ENCODE results near the gene TNXB. TPM values are rescaled to one million over a fixed set of nuclear protein-coding genes. Genes with fewer than 3 reads are reported as not detected.

Gene TNXB
- total RNA-seq, 2 donors from 2014 or later: 194 to 210 TPM

- no peak for ATAC-seq (ENCODE audit: insufficient number of reproducible peaks, low FRiP score, low read depth)
These were observed 41.1 kb upstream of the TNXB start for GRCh38 chr6:32149932-32150870.

GRCh38 chr6:32149092-32149755 is 40.1 kb upstream of the TNXB start:
- Histone ChIP-seq H3K4me3 (peak overlapping the region; percentile 26), H3K4me1 (ENCODE audit: control insufficient read depth in 1 of 2, low read depth in 2 of 2) (peaks cover 15 to 34% of the 10 kb centered on the region in 2 donors), H3K27me3 (replicated peaks; ENCODE audit: insufficient read depth) (no peaks in the 10 kb centered on the region), H3K9me3 (no peaks in the 10 kb centered on the region), H3K27ac (no peak overlapping the region), H3K36me3 (no peaks in the 10 kb centered on the region)
- DNase-seq (ENCODE audit: low spot score) (no peak), ATAC-seq (ENCODE audit: insufficient number of reproducible peaks, low FRiP score, low read depth) (no peak)
- no peak for TF ChIP-seq CTCF (IDR thresholded peaks at IDR 0.05)

More at GRCh38 chr6:32149932-32150870, 41.1 kb upstream of the TNXB start:
- TF ChIP-seq CTCF (IDR thresholded peaks at IDR 0.05): no peak
- peak overlapping the region; percentile 94 for H3K4me3 ChIP-seq
- no peaks in the 10 kb centered on the region for H3K9me3 ChIP-seq
- peaks cover 17 to 40% of the 10 kb centered on the region in 2 donors for H3K4me1 ChIP-seq (ENCODE audit: control insufficient read depth in 1 of 2, low read depth in 2 of 2)
- no peak overlapping the region for H3K27ac ChIP-seq
- DNase-seq (ENCODE audit: low spot score): no peak
- H3K27me3 ChIP-seq (replicated peaks; ENCODE audit: insufficient read depth): no peaks in the 10 kb centered on the region
- no peaks in the 10 kb centered on the region for H3K36me3 ChIP-seq

GRCh38 chr6:32148289-32149091 is 39.4 kb upstream of the TNXB start:
- ATAC-seq (ENCODE audit: insufficient number of reproducible peaks, low FRiP score, low read depth): no peak

GRCh38 chr6:32147401-32148132 is 38.4 kb upstream of the TNXB start:
- DNase-seq (ENCODE audit: low spot score) (no peak), ATAC-seq (ENCODE audit: insufficient number of reproducible peaks, low FRiP score, low read depth) (no peak)
- no peaks in the 10 kb centered on the region for H3K27me3 ChIP-seq (replicated peaks; ENCODE audit: insufficient read depth)
- H3K27ac ChIP-seq: no peak overlapping the region
- TF ChIP-seq CTCF (IDR thresholded peaks at IDR 0.05): no peak
- H3K4me3 ChIP-seq: no peak overlapping the region
- no peaks in the 10 kb centered on the region for H3K36me3 ChIP-seq
- H3K4me1 ChIP-seq (ENCODE audit: control insufficient read depth in 1 of 2, low read depth in 2 of 2): peaks cover 14 to 27% of the 10 kb centered on the region in 2 donors
- no peaks in the 10 kb centered on the region for H3K9me3 ChIP-seq

More at GRCh38 chr6:32148289-32149091, 39.4 kb upstream of the TNXB start:
- H3K27ac ChIP-seq: no peak overlapping the region
- no peak for DNase-seq (ENCODE audit: low spot score)
- H3K4me1 ChIP-seq (ENCODE audit: control insufficient read depth in 1 of 2, low read depth in 2 of 2): peaks cover 15 to 34% of the 10 kb centered on the region in 2 donors
- no peaks in the 10 kb centered on the region for H3K36me3 ChIP-seq
- no peaks in the 10 kb centered on the region for H3K27me3 ChIP-seq (replicated peaks; ENCODE audit: insufficient read depth)
- H3K9me3 ChIP-seq: no peaks in the 10 kb centered on the region
- TF ChIP-seq CTCF (IDR thresholded peaks at IDR 0.05): no peak
- peak overlapping the region; percentile 26 for H3K4me3 ChIP-seq

Measured in thoracic aorta (tissue), 2 donors.